Inferior parietal cortex (tissue), 1 donor: Measurements from ENCODE around the gene GOLPH3.
A peak's percentile ranks its signal among the peaks of the same experiment; 100 is the strongest.
"Not testable (repeated sequence)": the region's sequence is repeated elsewhere in the genome, so short reads cannot be mapped to it uniquely, and the experiment has no call there.

Experiments used
- DNase-seq: peaks from one replicate; pipeline ENCODE4 v3.0.0-alpha.2; 2016; ENCODE audit errors: extremely low spot score

The GOLPH3 gene

DNA sequence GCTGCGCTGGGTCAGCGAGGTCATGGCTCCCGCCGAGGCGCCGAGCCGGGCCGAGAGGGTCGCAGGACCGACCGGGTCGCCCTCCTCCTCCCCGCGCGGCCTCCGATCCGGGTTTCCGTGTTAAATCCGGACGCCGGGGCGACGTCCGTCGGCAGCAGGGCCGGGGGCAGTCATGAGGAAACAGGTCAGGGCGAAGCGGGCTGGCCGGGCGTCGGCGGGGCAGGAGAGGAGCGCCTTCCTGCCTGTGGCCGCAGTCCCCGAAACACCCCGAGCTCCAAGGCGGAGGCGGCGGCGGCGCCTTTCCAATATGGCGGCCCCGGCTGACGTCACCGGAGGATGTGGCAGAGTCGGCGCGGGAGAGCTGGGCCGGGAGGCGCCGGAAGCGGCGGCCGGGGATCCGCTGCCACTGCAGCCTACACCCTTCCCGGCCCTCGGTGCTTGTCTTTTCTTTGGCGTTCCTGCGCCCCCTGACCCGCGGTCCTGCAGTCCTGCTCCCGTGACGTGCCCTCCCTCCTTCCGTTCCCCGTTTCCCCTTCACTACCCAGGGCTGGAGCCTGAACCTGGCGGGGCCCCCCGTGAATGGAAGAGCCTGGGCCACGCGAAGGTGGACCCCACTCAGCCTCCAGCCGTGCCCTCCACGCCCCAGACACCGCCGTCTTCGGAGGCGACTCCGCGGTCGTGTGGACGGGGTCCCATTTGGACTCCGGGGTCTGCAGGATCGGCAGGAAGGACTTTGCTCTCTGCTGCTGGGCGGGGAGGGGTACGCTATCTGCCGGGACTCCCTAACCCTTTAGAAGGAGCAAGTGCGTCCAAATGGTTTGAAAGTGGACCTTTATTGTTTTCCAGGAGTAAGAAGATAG is at the start of gene GOLPH3:
GOLPH3 (minus strand) TSS at position 309 of the 860 bp plus-strand sequence; CDS start at position 24, 285 bp downstream.
- DNase-seq: peak; percentile 90

DNA sequence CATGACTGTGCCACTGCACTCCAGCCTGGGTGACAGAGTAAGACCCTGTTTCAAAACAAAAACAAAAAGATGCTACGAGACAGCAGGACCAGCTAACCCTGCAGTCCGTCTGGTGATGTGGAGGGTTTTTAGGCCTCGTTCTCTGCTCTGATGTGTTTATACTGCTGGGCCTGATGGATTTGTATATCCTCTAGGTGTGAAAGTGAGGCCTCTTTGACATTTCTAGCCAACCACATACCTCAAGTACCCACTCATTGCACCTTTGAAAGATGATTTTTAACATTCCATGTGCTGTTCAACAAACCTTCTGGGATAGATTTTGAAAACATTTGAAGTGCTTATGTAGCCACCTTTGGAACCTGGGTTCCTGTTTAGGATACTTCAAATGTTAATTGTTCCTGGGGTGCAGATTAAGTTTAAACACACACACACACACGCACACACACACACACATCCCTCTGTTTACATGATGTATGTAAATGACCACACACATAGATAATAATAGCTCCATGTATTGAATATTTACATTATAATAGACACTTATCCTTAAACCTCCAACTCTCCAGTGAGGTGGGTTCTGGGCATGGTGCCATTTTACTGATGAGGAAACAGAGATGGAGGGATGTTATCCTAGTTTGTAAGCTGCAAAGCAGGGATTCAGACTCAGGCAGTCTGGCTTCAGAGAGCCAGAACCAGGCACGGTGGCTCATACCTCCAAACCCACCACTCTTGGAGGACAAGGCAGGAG is 48.8 kb upstream of the GOLPH3 start:
- no peak for DNase-seq

DNA sequence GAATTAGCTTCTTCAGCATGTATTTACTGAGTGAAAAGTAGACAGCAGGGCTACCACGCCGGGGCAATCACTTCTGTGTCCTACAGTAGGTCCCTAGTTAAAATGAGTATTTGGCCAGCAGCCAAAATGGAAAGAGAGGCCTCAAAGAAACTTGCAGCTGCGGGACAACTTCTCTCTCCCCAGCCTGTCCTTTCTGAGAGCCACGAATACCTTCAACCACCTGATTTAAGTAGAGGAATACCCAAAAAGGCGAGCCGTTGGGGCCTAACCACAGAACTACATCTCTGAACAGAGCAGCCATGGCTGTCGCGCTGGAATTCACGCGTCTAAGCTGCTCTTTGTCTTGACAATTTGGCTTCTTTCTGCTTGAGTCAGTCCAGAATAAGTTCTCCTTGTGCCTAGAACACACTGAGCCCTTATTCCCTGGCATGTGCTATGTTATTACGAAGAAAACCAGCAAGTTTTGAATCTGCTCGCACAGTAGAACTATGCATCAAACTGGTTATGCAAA is 43.8 kb upstream of the GOLPH3 start:
- DNase-seq: peak; percentile 71

DNA sequence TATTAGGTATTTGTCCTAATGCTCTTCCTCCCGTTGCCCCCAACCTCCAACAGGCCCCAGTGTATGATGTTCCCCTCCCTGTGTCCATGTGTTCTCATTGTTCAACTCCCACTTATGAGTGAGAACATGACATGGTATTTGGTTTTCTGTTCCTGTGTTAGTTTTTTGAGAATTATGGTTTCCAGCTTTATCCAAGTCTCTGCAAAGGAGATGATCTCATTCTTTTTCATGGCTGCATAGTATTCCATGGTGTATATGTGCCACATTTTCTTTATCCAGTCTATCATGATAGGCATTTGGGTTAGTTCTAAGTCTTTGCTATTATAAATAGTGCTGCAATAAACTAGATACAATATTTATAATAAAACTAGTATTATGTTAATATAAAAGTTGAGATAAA is 40.2 kb upstream of the GOLPH3 start:
- DNase-seq: not testable (repeated sequence)

DNA sequence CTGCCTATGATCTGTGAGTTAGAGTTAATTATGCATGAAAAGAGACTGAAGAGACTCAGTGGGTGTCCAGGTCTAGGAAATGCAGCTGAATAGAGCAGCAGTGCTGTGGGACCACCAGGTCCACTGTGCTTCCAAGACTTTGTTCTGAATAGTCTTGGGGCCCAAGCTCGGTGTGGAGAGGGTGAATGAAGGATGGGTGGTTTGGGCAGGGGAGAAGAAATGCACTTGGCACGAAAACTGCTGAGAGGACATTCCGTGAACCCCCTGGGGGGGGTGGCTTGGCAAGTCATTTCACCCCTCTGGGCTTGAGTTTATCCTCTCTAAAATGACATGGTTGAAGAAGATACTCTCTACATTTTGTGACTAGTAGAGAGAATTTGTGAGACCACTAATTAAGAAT is 36.0 kb upstream of the GOLPH3 start:
- DNase-seq: no peak

DNA sequence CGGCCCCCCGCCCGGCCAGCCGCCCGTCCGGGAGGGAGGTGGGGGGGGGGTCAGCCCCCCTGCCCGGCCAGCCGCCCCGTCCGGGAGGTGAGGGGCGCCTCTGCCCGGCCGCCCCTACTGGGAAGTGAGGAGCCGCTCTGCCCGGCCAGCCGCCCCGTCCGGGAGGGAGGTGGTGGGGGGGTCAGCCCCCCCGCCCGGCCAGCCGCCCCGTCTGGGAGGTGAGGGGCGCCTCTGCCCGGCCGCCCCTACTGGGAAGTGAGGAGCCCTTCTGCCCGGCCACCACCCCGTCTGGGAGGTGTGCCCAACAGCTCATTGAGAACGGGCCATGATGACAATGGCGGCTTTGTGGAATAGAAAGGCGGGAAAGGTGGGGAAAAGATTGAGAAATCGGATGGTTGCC is 34.7 kb upstream of the GOLPH3 start:
- not testable (repeated sequence) for DNase-seq

DNA sequence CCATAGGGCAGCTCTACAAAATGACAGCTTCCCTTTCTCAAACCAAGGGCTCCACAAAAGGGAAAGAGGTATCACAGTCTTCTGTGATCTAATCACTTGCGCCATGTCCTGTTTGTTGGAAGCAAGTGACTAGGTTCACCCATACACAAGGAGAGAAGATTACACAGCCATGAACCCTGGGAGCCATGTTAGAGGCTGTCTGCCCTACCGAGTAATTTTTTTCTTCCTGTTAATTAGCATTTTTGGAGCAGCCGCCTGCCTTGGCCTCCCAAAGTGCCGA is 33.2 kb upstream of the GOLPH3 start:
- no peak for DNase-seq

DNA sequence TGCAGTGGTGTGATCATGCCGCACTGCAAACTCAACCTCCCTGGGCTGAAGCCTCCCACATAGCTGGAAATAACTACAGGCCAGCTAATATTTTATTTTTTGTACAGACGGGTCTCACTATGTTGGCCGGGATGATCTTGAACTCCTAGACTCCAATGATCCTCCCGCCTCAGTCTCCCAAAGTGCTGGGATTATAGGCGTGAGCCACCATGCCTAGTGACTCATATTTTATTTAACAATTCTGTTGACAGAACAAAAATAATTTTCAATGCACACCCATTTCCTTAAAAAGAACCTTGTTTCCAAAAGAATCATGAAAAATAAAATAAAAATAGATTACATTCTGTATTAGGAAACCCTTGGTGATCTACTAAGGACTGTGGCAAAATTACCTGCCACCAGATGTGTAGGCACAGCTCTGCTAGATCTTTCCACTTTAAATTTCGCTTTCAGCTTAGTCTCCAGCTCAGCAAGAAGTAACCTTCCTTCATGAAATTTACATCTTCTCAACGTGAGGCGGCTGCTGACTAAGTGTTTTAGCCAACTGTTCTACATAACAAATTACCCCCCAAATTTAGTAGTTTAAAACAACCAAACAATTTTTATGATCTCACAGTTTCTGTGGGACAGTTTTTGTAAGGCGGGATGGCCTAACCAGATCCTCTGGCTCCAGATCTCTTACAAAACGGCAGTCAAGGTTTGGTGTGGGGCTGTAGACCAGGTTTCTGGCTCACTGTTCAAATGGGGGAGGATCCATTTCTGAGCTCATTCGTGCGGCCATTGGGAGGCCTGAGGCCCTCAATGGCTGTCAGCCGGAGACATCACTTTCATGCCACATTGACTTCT is 32.6 kb upstream of the GOLPH3 start:
- no peak for DNase-seq

DNA sequence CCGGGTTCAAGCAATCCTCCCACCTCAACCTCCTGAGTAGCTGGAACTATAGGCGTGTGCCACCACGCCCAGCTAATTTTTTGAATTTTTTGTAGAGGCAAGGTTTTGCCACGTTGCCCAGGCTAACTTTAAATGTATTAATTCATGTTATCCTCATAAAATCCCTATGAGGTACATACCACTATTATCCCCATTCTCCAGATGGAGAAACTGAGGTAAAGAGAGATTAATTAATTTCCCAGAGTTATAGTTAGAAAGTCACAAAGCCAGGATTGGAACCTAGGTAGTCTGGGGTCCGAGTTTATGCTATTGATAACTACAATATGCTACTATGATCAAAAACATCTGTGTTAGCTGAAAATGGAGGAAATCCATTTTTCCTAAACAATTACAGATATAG is 31.9 kb upstream of the GOLPH3 start:
- DNase-seq: no peak

DNA sequence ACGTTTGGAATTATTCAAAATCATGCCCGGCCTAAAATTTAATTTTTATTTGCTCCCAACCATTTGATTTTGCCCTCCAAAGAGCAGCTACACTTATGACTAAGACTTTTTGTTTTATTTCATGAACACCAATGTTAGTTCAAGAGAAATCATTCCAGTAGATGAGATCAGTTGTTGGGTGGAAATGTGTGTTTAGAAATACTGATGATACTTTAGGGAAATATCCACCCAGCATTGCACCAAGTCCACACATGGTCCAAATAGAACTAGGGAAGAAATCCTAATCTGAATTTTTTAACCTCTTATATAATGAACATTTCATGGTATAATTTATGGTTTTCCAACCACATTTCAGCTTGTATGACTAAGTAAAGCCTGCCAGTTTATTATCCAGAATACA is 28.3 kb upstream of the GOLPH3 start:
- no peak for DNase-seq

DNA sequence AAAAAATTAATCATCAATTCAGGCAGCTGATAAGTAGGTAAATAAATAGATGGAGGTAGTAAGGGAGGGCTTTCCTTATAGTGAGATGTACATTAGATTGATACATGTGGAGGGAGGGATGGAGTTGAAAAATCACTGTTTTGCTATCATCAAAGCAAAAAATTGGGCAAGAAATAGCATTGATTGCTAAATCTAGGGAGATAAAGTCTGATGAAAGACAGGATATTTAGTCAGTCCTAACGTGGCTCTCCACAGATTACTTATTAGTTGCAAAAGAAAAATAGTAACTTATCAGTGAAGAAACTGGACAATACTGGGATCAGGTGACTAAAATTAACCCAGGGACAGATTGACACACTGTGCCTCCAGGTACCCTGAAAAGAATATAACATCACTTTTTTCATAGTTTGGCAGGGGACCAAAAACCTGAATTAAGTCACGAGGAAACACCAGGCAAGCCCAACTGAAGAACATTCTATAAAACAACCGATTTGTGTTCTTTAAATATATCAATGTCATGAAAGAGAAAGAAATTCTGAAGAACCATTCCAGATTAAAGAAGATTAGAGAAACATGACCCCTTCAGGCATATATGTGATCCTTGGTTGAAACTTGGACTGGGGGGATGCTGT is 27.1 kb upstream of the GOLPH3 start:
- DNase-seq: no peak

DNA sequence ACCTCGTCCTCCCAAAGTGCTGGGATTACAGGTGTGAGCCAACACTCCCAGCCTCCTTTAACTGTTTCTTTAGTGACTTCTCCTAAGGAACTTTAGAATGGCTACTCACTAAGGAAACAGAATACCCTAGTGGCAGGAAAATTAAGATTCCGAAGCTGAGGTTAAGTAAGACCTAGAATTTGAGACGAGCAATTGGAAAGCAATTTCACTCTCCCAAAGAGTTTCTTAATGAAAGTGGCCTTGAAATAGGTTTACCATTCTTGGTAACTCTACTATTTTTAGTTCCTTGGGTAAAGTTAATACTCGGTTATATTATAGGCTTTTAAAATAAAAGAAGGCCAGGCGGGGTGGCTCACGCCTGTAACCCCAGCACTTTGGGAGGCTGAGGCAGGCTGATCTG is 22.9 kb upstream of the GOLPH3 start:
- DNase-seq: no peak

DNA sequence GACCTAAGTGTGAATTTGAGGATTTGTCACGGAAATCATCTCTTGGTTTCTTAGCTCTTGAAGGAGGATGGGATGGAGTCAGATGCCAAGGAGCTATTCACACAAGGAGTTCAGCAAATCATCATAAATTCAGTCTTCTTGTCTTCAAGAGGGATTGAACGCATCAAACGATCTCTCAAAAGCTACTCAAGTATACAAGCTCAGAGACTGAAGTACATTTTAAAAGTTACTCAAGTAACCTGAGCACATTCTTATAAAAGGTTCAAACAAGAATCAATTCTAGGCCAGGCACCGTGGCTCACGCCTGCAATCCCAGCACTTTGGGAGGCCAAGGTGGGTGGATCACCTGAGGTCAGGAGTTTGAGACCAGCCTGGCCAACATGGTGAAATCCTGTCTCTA is 21.1 kb upstream of the GOLPH3 start:
- no peak for DNase-seq

DNA sequence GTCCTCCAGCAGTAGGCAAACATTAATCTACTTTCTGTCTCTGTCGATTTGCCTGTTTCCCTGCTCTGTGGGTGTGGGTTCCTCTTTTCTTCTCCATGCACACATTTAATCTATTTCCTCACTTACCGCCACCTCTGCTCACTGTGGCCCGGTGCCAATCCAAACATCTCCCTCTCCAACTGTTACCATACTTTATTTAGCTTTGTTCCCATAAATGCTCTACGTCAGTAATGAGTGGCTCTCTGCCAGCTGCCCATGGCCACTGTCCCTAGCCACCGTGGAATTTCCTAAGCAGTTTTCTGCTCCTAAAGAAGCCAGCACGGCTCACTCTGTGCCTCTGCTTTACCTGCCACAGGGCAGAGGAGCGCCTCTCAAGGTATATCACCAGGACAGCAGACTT is 19.5 kb upstream of the GOLPH3 start:
- DNase-seq: no peak

DNA sequence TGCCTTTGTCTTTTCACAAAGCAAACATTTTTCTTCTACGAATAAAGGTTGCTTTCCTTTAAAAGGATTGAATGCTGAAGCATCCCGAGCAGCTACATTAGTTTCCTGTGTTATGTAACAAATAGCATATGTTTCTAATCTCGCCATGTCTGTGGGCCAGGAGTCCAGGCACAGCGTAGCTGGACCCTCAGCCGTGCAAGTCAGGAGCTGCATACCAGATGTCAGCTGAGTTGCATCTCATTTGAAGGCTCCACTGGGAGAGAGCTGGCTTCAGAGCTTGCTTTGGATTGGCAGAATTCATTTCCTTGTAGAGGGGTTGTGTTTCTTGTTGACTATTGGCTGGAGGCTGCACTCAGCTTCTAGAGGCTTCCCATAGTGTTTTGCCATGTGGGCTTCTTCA is 16.0 kb upstream of the GOLPH3 start:
- DNase-seq: no peak

DNA sequence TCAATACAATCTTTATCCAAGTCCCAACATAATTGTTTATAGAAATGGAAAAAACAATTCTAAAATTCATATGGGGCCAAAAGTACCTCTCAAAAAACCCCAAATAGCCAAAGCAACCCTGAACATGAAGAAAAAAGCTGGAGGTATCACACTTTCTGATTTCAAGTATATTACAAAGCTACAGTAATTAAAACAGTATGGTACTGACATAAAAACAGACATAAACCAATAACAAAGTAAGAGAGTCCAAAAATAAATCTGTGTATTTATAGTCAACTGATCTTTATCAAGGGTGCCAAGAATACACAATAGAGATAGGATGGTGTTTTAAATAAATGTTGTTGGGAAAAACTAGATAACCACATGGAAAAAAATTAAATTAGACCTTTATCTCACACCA is 13.6 kb upstream of the GOLPH3 start:
- no peak for DNase-seq

DNA sequence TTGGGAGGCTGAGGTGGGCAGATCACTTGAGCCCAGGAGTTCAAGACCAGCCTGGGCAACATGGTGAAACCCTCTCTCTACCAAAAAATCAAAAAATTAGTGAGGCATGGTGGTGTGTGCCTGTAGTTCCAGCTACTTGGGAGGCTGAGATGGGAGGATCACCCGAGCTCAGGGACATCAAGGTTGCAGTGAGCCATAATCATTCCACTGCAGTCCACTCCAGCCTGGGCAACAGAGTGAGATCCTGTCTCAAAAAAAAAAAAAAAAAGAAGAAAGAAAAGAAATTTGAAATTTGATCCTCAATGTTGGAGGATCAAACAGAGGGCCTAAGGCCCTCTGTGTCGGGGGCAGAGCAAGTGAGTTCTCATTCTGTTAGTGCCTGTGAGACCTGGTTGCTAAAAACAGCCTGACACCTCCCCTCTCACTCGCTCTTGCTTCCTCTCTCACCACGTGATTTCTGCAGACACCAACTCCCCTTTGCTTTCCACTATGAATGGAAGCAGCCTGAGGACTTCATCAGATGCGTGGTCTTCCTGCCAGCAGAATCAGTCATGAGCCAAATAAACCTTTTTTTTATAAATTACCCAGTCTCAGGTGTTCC is 8.4 kb upstream of the GOLPH3 start:
- DNase-seq: no peak

DNA sequence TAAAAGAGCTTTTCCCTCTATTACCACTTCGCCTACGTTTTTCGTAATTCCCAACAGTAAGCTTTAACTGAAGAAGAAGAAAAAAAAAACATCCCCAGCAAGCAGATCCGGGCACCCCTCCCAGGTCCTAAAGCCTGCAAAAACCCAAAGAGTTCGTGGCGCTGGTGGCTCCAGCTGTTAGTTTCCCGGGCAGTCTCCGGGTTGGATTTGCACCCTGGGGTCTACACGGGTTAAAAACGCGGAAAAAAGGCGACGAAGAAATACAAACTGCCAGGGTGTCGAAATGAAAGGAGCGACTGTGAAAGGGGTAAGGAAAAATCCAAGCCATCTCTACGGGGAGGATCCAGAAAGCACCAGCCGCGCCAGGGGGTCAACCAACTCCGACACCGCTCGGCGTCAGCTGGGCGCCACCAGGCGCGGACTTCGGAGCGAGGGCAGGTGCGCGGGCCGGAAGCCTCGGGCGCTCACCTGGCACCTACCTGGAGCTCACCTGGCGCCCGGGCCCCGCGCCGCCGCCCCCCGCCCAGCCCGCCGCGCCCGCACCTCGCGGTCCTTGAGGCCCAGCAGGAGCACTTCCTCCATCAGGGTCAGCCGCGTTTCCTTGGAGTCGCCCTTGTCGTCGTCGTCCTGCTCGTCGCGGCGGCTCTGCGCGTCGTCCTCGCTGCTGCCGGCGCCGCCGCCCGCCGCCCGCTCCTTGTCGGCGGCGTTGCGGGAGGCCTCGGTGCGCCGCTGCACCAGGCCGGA is 680 bp downstream of the GOLPH3 start:
- DNase-seq: peak; percentile 61

DNA sequence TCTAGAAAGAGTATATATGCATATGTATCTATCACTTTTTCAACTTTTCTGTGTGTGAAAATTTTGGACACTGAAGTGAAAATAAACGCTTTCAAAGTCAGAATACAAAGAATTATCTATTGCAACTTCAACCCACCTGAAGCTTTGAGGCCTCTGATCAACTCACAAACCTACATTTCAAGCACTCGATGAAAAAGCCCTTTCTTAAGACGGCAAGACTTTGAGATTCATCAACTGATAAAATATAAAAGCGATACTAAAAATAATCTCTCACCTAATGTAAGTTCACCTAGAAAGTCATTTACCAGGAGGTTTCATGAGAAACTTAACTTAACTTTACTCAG is 1.2 kb downstream of the GOLPH3 start:
- no peak for DNase-seq

DNA sequence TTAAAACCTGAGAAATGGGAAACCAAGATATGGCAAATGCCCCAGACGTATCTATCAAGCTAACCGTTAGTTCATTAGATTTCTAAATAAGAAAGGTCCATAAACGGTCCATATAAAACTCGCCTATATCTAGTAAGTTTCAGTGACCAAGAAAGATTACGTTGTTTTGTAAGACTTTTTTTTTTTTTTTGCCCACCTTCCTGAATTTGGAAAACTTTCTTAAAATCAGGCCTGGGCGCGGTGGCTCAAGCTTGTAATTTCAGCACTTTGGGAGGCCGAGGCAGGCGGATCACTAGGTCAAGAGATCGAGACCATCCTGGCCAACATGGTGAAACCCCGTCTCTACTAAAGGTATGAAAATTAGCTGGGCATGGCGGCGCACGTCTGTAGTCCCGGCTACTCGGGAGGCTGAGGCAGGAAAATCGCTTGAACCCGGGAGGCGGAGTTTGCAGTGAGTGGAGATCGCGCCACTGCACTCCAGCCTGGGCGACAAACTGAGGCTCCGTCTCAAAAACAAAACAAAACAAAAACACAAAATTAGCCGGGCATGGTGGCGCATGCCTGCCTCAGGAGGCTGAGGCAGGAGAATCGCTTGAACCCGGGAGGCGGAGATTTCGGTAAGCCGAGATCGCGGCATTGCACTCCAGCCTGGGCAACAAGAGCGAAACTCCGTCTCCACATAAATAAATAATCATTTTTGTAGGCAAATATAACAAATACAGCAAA is 1.8 kb downstream of the GOLPH3 start:
- not testable (repeated sequence) for DNase-seq
